OCI-LY3 (cell line): ENCODE data around the gene UBA3.

ENCODE experiments used
- EZH2phosphoT487 ChIP-seq: fragments of 200-600 bp; shearing (Covaris generic); IDR thresholded peaks from 2 replicates; pipeline ENCODE4 v1.6.1; 2018; ENCODE audit warnings: antibody characterized with exemption, mixed run types, low read depth
- TF ChIP-seq, protein P1 (sequence below): fragments of 200-600, 300-600 bp; sonication (generic); IDR thresholded peaks from 2 replicates; pipeline ENCODE4 v1.5.1; 2014; ENCODE audit warnings: antibody characterized with exemption, low read length, low read depth

DNA sequence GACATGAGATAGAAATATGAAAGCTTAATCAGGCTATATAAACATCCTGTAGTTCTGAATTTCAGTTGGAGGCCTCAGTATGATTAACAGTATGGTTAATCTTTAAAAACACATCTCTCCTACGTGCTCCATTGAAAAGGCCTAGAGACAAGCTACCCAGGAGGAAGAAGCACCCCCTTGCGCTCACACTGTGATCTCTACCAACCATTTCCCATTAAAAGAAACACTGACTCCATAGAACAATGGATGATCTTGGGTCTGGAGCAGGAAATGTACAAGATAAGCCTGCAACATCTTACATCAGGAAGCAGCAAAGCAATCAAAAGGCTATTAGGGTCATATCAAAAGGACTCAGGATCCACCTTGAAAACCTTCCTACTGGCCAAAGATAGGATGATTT, 63.3 kb downstream of the UBA3 start:
- TF ChIP-seq, protein P1, sequence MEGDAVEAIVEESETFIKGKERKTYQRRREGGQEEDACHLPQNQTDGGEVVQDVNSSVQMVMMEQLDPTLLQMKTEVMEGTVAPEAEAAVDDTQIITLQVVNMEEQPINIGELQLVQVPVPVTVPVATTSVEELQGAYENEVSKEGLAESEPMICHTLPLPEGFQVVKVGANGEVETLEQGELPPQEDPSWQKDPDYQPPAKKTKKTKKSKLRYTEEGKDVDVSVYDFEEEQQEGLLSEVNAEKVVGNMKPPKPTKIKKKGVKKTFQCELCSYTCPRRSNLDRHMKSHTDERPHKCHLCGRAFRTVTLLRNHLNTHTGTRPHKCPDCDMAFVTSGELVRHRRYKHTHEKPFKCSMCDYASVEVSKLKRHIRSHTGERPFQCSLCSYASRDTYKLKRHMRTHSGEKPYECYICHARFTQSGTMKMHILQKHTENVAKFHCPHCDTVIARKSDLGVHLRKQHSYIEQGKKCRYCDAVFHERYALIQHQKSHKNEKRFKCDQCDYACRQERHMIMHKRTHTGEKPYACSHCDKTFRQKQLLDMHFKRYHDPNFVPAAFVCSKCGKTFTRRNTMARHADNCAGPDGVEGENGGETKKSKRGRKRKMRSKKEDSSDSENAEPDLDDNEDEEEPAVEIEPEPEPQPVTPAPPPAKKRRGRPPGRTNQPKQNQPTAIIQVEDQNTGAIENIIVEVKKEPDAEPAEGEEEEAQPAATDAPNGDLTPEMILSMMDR: no peak
- no peak for TF ChIP-seq EZH2phosphoT487
